Dermis blood vessel endothelial cell (primary cell): ENCODE measurements around the gene SDHAF3. TPM values are rescaled to one million over a fixed set of nuclear protein-coding genes. Genes with fewer than 3 reads are reported as not detected.
"Not testable (repeated sequence)": the region's sequence is repeated elsewhere in the genome, so short reads cannot be mapped to it uniquely, and the experiment has no call there.

Experiments
- DNase-seq: peaks from one replicate; pipeline ENCODE4 v3.0.0; 2010
- total RNA-seq: library from RNA; depleted of rRNA; stranded (reverse); fragments of >200 nt; gene quantifications from 2 replicates; pipeline ENCODE4 v1.2.3, GENCODE V29; 2014

Gene SDHAF3
- total RNA-seq: 1.4 and 8.0 TPM in 2 replicates

GRCh38 chr7:97117372-97118188 lies at the start of gene SDHAF3:
TSS of gene SDHAF3 (plus strand) at chr7:97117698. CDS start at chr7:97117724, 26 bp downstream.
- peak; percentile 93 for DNase-seq

DNA sequence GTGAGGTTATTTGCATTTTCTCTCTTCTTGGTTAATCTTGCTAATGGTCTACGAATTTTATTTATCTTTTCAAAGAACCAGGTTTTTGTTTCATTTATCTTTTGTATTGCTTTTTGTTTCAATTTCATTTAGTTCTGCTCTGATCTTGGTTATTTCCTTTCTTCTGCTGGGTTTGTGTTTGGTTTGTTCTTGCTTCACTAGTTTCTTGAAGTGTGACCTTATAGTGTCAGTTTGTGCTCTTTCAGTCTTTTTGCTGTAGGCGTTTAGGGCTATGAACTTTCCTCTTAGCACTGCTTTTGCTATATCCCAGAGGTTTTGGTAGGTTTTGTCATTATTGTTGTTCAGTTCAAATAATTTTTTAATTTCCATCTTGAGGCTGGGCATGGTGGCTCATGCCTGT lies 45.5 kb upstream of the SDHAF3 start:
- DNase-seq: not testable (repeated sequence)

DNA sequence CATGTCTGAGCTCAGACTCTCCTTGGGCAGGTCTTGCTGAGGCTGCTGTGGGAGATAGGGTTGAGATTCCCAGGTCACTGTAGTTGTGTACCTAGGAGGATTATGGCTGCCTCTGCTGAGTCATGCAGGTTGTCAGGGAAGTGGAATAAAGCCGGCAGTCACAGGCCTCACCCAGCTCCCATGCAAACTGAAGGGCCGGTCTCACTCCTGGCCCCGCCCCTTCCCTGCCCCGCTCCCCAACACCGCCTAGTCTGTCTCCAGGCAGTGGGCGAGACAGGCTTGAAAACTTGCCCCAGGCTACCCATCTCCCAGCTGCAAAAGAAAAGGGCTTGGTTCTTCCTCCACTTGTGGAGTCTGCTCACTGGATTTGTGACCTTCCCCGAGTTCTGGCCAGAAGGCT lies 41.6 kb upstream of the SDHAF3 start:
- no peak for DNase-seq

GRCh38 chr7:97078023-97078969 lies 39.2 kb upstream of the SDHAF3 start:
- no peak for DNase-seq

- DNase-seq: no peak
These were observed 38.2 kb upstream of the SDHAF3 start for GRCh38 chr7:97079300-97079699.

DNA sequence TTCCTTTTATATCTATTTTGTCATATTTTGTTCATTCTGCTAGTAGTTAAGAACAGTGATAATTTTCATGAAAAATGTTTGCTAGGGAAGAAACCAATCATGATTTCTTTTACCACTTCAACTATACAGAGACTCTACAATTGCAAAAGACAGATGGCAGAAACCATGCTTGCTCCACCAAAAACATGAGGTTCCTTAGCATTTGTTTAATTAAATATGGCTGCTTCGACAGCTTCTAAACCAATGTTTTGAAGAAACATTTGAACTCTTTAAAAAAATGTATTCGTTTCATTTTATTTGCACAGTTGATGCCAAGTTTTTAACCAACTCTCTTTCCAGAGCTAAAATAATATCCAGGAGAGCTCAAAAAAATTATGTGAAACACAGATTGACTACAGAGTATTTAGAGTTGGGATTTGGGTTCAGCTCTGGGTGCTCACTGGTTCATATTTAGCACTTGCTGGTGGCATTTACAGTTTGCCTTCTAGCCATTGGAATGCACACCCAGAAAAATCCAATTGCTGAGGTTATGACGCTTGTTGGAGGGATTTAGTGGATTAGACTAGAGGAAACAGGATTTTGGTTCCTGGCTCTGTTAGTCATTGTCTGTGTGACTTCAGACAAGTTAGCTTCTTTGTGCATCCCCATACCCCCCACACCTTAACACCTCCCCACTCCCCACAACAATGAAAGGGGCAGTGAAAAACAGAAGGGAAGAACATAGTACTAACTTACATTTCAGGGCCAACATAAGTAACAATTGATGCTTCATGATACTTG lies 35.8 kb upstream of the SDHAF3 start:
- DNase-seq: no peak

DNA sequence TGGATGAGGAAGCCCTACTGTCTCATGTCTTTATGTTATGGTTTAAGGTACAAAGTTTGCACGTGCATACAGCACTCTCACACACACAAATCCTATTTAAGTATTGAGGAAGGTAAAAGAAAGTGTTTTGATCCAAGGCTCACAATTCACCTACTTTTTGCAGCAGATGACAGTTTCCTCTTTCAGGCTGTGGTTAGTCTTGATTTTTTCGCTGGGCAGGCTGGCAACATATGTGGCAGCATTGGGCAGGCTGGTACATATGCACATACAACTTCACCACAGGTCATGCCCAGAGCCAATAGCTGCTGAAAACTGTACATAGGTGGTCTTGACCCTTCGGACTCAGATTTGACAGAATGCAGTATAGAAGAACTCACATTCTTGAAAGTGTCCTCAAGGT lies 29.1 kb upstream of the SDHAF3 start:
- DNase-seq: no peak

GRCh38 chr7:97089771-97090170 lies 27.7 kb upstream of the SDHAF3 start:
- no peak for DNase-seq

- no peak for DNase-seq
These were observed 26.6 kb upstream of the SDHAF3 start for GRCh38 chr7:97090761-97091353.

- no peak for DNase-seq
These were observed 23.1 kb upstream of the SDHAF3 start for GRCh38 chr7:97094284-97094930.

GRCh38 chr7:97096037-97096436 lies 21.5 kb upstream of the SDHAF3 start:
- DNase-seq: no peak

DNA sequence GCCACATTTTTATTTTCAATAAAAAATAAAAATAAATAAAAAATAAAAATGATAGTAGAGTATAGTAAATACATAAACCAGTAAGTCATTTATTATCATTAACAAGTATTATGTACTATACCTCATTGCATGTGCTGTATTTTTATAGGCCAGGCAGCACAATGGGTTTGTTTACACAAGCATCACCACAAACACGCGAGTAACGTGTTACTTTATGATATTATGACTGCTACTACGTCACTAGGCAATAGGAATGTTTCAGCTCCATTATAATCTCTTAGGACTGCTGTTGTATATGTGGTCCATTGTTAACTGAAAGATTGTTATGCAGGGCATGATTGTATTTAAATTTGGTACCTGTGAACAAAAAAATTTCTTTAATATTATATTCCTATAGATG lies 20.8 kb upstream of the SDHAF3 start:
- no peak for DNase-seq

DNA sequence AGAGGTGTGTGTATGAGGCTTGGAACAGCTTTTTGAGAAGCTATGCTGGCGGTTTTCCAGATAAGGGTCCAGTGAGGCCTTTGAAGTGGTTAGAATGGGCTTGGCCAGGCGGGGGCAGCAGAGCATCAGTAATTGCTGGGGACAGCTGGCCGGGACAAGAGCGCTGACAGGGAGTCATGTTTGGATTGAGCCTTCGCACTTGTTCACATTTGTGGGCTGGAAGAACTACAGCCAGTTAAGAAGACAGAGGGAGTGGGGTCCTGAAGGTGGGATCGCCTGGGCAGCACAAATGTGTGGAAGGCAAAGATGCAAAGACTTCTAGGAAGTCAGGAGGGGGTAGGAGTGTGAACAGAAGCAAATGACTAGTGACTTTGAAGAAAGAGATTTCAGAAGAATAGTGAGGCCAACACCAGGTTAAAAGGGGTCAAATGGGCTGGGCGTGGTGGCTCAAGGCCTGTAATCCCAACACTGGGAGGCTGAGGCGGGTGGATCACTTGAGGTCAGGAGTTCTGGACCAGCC lies 12.7 kb upstream of the SDHAF3 start:
- DNase-seq: peak; percentile 83

DNA sequence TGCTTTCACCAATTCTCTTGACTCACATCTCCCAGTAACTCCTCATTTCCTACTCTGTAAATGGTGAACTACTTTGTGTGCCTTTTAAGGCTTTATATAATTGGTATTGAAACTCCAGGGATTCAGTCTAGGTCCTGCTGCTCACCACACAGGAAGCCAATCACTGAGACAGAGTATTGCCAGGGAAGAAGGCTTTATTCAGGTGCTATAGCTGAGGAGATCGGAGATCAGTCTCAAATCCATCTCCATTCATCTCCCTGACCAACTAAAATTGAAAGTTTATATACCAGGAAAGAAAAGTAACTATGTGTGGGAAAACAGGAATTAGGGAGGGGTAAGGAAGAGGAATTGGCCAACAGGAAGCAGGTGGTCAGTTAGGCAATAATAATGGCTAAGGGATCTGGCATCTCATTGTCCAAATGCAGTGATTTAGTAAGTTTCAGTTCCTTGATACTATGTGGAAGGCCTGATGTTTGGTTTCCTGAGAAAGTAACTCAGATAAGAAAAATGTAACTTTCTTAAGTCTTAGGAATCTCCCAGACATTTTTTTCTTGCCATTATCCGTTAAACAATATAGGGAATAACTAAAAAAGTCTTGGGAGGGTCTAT lies 10.2 kb upstream of the SDHAF3 start:
- DNase-seq: peak; percentile 13

DNA sequence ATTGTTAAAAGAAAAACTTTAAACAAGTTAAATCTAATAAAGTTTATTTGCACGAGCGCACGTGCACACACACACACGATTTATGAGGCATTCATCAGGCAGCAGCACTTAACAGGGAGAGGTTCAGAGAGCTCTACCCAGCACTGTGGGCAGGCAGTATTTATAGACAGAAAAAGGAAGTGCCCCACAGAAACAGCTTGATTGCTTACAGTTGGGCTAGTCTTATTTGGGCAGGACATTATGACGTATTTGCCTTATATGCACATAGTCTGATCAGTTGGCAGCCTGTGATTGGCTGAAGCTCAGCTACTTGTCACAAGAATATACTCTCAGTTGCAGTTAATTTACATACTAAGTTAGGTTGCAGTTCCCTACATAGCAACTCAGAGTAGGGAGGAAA lies 1.2 kb upstream of the SDHAF3 start:
- peak; percentile 4 for DNase-seq

DNA sequence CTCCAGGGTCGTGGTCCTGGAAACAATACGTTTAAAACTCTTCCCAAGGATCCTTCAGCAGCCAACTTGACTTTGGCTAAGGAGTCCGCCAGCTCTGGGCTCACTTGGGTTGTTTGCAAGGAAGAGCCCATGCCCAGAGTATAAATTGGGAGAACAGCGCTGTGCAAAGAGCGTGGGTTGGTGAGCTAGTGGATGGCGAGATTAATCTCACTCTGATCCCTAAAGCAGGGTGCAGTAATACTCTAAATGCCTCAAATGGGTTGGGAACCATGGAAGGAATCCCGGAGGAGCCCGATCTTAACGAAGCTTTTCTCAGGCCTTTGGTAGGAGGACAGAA lies 495 bp upstream of the SDHAF3 start:
- DNase-seq: no peak

DNA sequence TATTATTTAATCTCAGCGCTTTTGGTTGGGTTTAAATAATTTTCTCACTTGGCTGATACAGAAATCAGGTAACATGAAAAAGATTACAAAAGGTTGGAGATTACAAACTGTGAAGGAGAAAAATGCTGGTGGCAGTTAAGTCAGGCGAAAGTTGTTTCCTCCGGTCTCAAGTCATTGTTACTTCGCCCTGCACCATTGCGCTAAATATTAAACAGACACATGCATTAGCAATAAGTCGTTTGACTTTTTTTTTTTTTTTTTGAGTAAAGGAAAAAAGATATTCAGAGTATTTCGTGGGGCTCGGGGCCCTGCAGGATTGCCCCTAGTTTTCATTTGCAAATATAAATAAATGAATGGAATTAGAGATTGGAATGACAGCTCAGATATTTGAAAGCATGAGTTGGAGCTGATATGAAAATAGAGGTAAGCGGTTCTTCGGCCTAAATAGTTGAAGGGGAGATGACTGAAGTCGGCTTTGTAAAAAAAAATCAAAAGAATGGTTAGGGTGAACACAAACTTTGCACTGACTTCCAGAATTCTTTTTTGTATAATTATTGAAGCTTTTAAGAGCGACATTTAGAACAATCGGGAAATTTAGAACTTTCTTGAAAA lies 914 bp downstream of the SDHAF3 start:
- DNase-seq: peak; percentile 23

DNA sequence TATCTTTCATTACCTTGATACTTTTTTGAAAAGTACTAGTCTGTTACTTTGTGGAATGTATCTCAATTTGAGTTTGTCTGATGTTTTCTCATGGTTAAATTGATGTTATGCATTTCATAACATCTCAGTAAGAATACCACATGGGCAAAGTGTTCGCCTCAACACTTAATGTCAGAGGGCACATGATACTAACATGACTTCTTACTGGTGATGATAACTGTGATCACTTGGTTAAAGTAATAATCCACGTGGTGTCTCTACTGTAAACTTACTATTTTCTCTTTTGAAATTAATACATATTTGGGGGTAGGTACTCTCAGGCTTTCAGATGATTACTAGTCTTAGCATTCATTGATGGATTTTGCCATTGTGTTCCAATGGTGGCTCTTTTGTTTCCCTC lies 2.2 kb downstream of the SDHAF3 start:
- DNase-seq: no peak

DNA sequence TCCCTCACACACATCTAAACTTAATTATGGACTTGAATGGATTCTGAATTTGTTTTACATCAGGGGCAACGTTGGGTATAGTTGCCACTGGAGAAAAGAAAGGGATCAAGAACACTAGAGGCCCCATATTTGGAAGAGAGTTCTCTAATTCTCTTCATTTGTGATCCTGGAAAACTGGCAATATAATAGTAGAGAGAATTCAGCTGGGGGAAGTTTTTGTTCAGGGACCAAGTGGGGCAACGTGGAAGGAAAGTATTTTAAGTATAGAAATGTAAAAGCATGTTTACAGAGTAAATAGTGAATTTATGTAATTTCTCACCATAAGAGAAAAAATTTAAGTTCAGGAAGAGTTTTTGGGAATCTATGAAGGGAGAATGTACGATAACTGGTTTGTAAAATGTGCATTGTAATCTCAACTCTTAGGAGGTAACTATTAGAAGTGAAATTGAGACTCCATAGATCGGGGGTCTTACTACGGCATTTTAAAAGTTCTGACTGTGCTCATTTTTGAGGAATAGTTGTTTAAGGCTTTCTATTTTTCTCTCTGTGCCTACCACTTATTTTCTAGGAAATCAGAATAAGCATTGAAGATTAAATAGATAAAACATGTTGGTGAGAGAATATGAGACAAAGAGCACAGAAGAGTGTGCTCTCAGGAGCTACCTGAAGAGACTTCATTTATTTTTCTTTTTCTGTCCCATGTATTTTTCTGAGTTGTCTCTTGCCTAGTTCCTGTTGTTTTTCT lies 3.4 kb downstream of the SDHAF3 start:
- DNase-seq: no peak

DNA sequence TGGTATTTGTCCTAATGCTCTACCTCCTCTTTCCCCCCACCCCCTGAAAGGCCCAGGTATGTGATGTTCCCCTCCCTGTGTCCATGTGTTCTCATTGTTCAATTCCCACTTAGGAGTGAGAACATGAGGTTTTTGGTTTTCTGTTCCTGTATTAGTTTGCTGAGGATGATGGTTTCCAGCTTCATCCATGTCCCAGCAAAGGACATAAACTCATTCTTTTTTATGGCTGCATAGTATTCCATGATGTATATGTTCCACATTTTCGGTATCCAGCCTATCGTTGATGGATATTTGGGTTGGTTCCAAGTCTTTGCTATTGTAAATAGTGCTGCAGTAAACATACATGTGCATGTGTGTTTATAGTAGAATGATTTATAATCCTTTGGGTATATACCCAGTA lies 5.6 kb downstream of the SDHAF3 start:
- not testable (repeated sequence) for DNase-seq
